ENCODE measurements around the gene NID1. TPM values are rescaled to one million over a fixed set of nuclear protein-coding genes. Genes with fewer than 3 reads are reported as not detected.

Gene NID1
- total and polyA plus RNA-seq, 2 experiments from 2014 or later: 77.7 to 82.0 TPM

DNA sequence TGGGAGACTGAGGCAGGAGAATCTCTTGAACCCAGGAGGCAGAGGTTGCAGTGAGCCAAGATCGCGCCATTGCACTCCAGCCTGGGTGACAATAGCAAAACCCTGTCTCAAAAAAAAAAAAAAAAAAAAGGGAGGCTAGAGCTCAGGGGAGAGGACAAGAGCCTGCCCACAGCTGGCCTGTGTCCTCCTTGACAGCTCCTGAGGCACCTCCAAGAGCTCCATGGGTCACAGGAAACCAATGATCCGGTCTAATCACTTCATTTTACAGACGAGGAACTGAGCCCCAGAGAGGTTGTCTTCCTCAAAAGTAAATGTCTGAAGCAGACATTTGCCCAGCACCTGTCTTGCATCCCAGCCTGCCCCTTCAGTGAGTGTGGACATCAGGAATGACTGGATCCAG lies 49.4 kb downstream of the NID1 start:
- Histone ChIP-seq H3K9me2 (ENCODE audit: insufficient read depth) (no peaks in the 10 kb centered on the region), H3K27me3 (replicated peaks; ENCODE audit: insufficient read depth) (no peaks in the 10 kb centered on the region), H3K4me2 (ENCODE audit: unreplicated experiment) (no peak overlapping the region), H3K4me1 (ENCODE audit: insufficient read depth) (peaks cover 42% of the 10 kb centered on the region), H3K4me3 (no peak overlapping the region), H3K9me3 (ENCODE audit: low read depth) (no peaks in the 10 kb centered on the region), H3K36me3 (ENCODE audit: low read depth) (no peaks in the 10 kb centered on the region), H2AFZ (no peak overlapping the region), H4K20me1 (ENCODE audit: insufficient read depth) (no peaks in the 10 kb centered on the region), H3K79me2 (ENCODE audit: insufficient read depth) (no peaks in the 10 kb centered on the region), H3K9ac (no peak overlapping the region), H3K27ac (no peak overlapping the region), H3F3A (ENCODE audit: insufficient read depth) (peaks cover 43% of the 10 kb centered on the region)
- 83 to 92% methylated on average over 2 to 4 of the region's 4 CpGs for WGBS, 2 experiments (ENCODE audit: low coverage in 1 of 2, low lambda C conversion rate in 2 of 2, missing lambda C conversion rate in 2 of 2)
- TF ChIP-seq EZH2phosphoT487 (IDR thresholded peaks at IDR 0.05; ENCODE audit: insufficient read depth, low read depth) (no peak), EZH2 (IDR thresholded peaks at IDR 0.05; ENCODE audit: insufficient read depth, poor library complexity, severe bottlenecking) (no peak)
- DNase-seq: no peak
- in situ Hi-C loops (cut with MboI): no loop called here

DNA sequence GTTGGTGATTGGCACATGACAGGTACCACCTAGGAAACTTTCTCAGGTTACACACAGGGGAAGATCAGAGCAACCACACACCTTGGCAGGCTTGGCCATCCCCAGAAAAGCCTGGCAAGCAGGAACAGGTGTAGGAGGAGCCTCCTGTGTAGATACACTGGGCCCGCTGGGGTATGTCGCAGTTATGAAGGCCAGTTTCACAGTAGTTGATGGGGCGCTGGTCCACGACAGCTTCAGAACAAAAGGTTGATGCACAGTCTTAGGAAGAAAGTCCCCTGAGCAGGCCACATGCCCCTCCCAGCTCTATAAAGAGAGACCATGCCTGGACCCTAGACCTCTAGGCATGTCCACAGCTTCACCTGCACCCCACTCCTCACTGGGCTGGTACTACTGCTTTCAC lies 51.6 kb downstream of the NID1 start:
- Histone ChIP-seq H3K9me3 (ENCODE audit: low read depth) (no peaks in the 10 kb centered on the region), H3K27me3 (replicated peaks; ENCODE audit: insufficient read depth) (no peaks in the 10 kb centered on the region), H3K9me2 (ENCODE audit: insufficient read depth) (no peaks in the 10 kb centered on the region), H4K20me1 (ENCODE audit: insufficient read depth) (no peaks in the 10 kb centered on the region), H3K36me3 (ENCODE audit: low read depth) (no peaks in the 10 kb centered on the region), H3K4me3 (no peak overlapping the region), H2AFZ (no peak overlapping the region), H3K4me1 (ENCODE audit: insufficient read depth) (peaks cover 33% of the 10 kb centered on the region), H3K27ac (no peak overlapping the region), H3K79me2 (ENCODE audit: insufficient read depth) (no peaks in the 10 kb centered on the region), H3F3A (ENCODE audit: insufficient read depth) (peaks cover 34% of the 10 kb centered on the region), H3K4me2 (ENCODE audit: unreplicated experiment) (no peak overlapping the region), H3K9ac (no peak overlapping the region)
- TF ChIP-seq EZH2 (IDR thresholded peaks at IDR 0.05; ENCODE audit: insufficient read depth, poor library complexity, severe bottlenecking) (no peak), EZH2phosphoT487 (IDR thresholded peaks at IDR 0.05; ENCODE audit: insufficient read depth, low read depth) (no peak)
- in situ Hi-C loops (cut with MboI): no loop called here
- DNase-seq: no peak
- WGBS, 2 experiments (ENCODE audit: low coverage in 1 of 2, low lambda C conversion rate in 2 of 2, missing lambda C conversion rate in 2 of 2): 98% methylated on average over 4 of the region's 4 CpGs

DNA sequence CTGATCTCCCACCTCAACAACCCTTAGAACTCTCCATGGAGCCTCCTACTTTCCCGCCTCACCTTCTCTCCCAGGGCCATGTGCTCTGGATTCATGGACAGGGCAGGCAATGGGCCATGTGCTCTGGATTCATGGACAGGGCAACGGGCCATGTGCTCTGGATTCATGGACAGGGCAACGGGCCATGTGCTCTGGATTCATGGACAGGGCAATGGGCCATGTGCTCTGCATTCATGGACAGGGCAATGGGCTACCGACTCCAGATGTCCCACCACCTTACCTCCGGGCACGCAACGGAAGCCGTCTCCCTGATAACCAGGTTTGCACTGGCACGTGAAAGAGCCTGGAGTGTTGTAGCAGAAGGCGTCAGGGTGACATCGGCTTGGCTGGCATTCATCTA lies 53.2 kb downstream of the NID1 start:
- in situ Hi-C loops (cut with MboI): no loop called here
- Histone ChIP-seq H3K36me3 (ENCODE audit: low read depth) (0 out of 2 replicates have a peak, but pooled peaks cover 3% of the 10 kb centered on the region), H4K20me1 (ENCODE audit: insufficient read depth) (no peaks in the 10 kb centered on the region), H3K4me3 (no peak overlapping the region), H3K9me3 (ENCODE audit: low read depth) (no peaks in the 10 kb centered on the region), H3K27ac (no peak overlapping the region), H3K27me3 (replicated peaks; ENCODE audit: insufficient read depth) (no peaks in the 10 kb centered on the region), H2AFZ (no peak overlapping the region), H3K4me1 (ENCODE audit: insufficient read depth) (peaks cover 27% of the 10 kb centered on the region), H3K4me2 (ENCODE audit: unreplicated experiment) (no peak overlapping the region), H3F3A (ENCODE audit: insufficient read depth) (peaks cover 25% of the 10 kb centered on the region), H3K9me2 (ENCODE audit: insufficient read depth) (no peaks in the 10 kb centered on the region), H3K9ac (no peak overlapping the region), H3K79me2 (ENCODE audit: insufficient read depth) (no peaks in the 10 kb centered on the region)
- 83 to 88% methylated on average over 11 of the region's 11 CpGs for WGBS, 2 experiments (ENCODE audit: low coverage in 1 of 2, low lambda C conversion rate in 2 of 2, missing lambda C conversion rate in 2 of 2)
- DNase-seq: no peak
- TF ChIP-seq EZH2 (IDR thresholded peaks at IDR 0.05; ENCODE audit: insufficient read depth, poor library complexity, severe bottlenecking) (no peak), EZH2phosphoT487 (IDR thresholded peaks at IDR 0.05; ENCODE audit: insufficient read depth, low read depth) (no peak)

DNA sequence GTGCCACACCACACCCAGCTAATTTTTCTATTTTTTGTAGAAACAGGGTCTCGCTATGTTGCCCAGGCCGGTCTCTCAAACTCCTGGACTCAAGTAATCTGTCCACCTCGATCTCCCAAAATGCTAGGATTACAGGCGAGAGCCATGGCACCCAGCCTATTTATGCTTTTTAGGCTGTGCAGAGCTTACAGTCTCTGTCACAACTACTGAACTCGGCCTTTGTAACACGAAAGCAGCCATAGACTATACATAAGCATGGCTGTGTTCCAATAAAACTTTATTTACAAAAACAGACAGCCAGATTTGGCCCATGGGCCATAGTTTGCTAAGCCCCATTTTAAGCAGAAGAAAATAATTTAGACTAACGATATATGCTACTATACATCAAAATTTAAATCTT lies 54.4 kb downstream of the NID1 start:
- H3K27ac ChIP-seq: peak overlapping the region; percentile 26; the same call in 1 of the 2 replicates
- H3K9me3 ChIP-seq (ENCODE audit: low read depth): no peaks in the 10 kb centered on the region
- H3K79me2 ChIP-seq (ENCODE audit: insufficient read depth): no peaks in the 10 kb centered on the region
- no peaks in the 10 kb centered on the region for H3K9me2 ChIP-seq (ENCODE audit: insufficient read depth)
- H2AFZ ChIP-seq: no peak overlapping the region
- no peaks in the 10 kb centered on the region for H4K20me1 ChIP-seq (ENCODE audit: insufficient read depth)
- DNase-seq: peak; percentile 13
- in situ Hi-C loops (cut with MboI): no loop called here
- H3K4me3 ChIP-seq: no peak overlapping the region
- 0 out of 2 replicates have a peak, but pooled peaks cover 3% of the 10 kb centered on the region for H3K36me3 ChIP-seq (ENCODE audit: low read depth)
- peaks cover 15% of the 10 kb centered on the region for H3F3A ChIP-seq (ENCODE audit: insufficient read depth)
- 80 to 87% methylated on average over 7 of the region's 7 CpGs for WGBS, 2 experiments (ENCODE audit: low coverage in 1 of 2, low lambda C conversion rate in 2 of 2, missing lambda C conversion rate in 2 of 2)
- peaks cover 17% of the 10 kb centered on the region for H3K4me1 ChIP-seq (ENCODE audit: insufficient read depth)
- H3K27me3 ChIP-seq (replicated peaks; ENCODE audit: insufficient read depth): no peaks in the 10 kb centered on the region
- TF ChIP-seq EZH2phosphoT487 (IDR thresholded peaks at IDR 0.05; ENCODE audit: insufficient read depth, low read depth) (no peak), EZH2 (IDR thresholded peaks at IDR 0.05; ENCODE audit: insufficient read depth, poor library complexity, severe bottlenecking) (no peak)
- H3K4me2 ChIP-seq (ENCODE audit: unreplicated experiment): no peak overlapping the region
- H3K9ac ChIP-seq: no peak overlapping the region

DNA sequence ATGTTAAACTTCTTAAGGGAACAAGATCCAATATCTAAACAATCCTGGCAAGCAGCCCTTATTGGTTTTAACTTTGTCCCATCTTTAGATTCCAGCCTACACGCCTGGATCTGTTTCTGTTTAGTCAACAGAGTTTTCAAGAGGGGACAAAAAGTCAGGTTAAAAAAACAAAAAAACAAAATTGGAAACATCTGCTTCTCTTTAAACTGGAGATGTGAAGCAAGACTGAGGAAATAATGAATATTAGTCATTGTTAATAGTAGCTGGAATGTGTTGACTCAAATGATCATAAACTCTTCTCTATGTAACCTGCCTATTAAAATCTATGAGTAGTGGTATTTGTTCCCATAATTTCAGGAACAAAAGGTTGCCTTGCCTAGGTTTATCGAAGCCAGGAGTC lies 55.0 kb downstream of the NID1 start:
- peaks cover 17% of the 10 kb centered on the region for H3K4me1 ChIP-seq (ENCODE audit: insufficient read depth)
- no peaks in the 10 kb centered on the region for H3K9me2 ChIP-seq (ENCODE audit: insufficient read depth)
- H3K27ac ChIP-seq: peak overlapping the region; percentile 63
- H4K20me1 ChIP-seq (ENCODE audit: insufficient read depth): no peaks in the 10 kb centered on the region
- TF ChIP-seq EZH2phosphoT487 (IDR thresholded peaks at IDR 0.05; ENCODE audit: insufficient read depth, low read depth) (0 out of 2 replicates have a peak, but pooled peaks have one; percentile 79), EZH2 (IDR thresholded peaks at IDR 0.05; ENCODE audit: insufficient read depth, poor library complexity, severe bottlenecking) (no peak)
- H2AFZ ChIP-seq: no peak overlapping the region
- H3K4me2 ChIP-seq (ENCODE audit: unreplicated experiment): peak overlapping the region; percentile 72
- H3F3A ChIP-seq (ENCODE audit: insufficient read depth): peaks cover 15% of the 10 kb centered on the region
- no peaks in the 10 kb centered on the region for H3K27me3 ChIP-seq (replicated peaks; ENCODE audit: insufficient read depth)
- peak overlapping the region; percentile 18; the same call in 1 of the 2 replicates for H3K4me3 ChIP-seq
- H3K79me2 ChIP-seq (ENCODE audit: insufficient read depth): no peaks in the 10 kb centered on the region
- peak; percentile 85 for DNase-seq
- WGBS, 2 experiments (ENCODE audit: low coverage in 1 of 2, low lambda C conversion rate in 2 of 2, missing lambda C conversion rate in 2 of 2): 0 to 4% methylated on average over 2 of the region's 2 CpGs
- no peaks in the 10 kb centered on the region for H3K9me3 ChIP-seq (ENCODE audit: low read depth)
- H3K9ac ChIP-seq: 0 out of 2 replicates have a peak overlapping the region, but pooled peaks have one; percentile 5
- 0 out of 2 replicates have a peak, but pooled peaks cover 3% of the 10 kb centered on the region for H3K36me3 ChIP-seq (ENCODE audit: low read depth)
- in situ Hi-C loops (cut with MboI): no loop called here
